Smooth muscle cell of the umbilical artery (primary cell): ENCODE results near the gene SIAH1. TPM values are rescaled to one million over a fixed set of nuclear protein-coding genes. Genes with fewer than 3 reads are reported as not detected.

Experiments used
- total RNA-seq: library from RNA; depleted of rRNA; stranded (reverse); fragments of >200 nt; gene quantifications from 2 replicates; pipeline ENCODE4 v1.2.3, GENCODE V29; 2014

The SIAH1 gene, protein sequence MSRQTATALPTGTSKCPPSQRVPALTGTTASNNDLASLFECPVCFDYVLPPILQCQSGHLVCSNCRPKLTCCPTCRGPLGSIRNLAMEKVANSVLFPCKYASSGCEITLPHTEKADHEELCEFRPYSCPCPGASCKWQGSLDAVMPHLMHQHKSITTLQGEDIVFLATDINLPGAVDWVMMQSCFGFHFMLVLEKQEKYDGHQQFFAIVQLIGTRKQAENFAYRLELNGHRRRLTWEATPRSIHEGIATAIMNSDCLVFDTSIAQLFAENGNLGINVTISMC
- total RNA-seq, result 21.2 and 37.4 TPM in 2 replicates

DNA sequence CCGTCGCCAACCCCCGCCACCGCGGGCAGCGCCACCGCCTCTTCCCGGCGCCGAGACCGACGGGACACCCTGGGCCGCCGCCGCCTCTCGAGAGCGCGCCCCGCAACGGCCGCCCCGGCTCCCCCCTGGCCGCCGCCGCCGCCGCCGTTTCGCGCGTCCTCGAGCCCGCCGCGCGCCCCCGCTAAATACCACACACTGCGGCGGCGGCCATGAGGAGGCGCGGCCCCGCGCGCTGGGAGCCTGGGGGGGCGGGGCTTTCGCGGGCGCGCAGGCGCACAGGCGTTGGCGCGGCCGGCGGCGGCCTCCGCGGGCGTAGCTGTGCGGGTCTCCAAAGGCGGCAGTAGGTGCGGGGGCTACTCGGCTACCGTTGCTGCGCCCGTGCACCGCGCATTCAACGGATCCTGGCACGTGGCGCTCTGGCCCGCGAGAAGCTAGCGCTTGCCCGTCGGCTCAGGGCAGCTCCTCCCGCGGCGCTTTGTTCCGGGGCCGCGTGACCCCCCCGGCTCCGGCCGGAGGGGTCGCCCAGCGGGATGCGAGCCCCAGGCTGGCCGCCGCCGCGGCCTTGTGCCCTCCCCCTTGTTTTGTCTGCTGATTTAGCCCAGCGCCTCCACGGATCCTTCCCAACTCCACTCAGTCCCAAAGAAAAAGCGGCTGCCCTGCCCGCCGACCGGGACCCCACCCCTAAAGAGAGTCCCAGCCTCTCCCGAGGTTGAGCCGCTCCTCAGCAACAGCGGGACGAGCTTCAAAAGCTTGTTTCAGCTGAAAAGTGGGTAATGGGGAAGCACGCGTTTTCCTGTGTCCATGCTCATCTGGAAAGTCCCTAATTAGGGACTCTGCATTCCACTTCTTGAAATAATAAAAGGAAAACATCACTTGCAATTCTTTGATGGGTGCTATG lies at the start of gene SIAH1:
Gene SIAH1, minus strand, starts transcription at position 161 of the 898 bp plus-strand sequence. CDS start 22,985 bp downstream, outside the sequence.

Other genes starting within 250 kb of the SIAH1 start
- not detected in 2 replicates for gene ABCC12, start 229.4 kb downstream of the SIAH1 start, total RNA-seq
- 63.0 and 86.5 TPM in 2 replicates for gene LONP2, start 141.1 kb downstream of the SIAH1 start, total RNA-seq
- gene ABCC11, start 137.9 kb downstream of the SIAH1 start, total RNA-seq, result 0.05 TPM in 1 of 2 replicates, not detected in the other
- gene N4BP1, start 224.8 kb upstream of the SIAH1 start, total RNA-seq, result 26.1 and 32.9 TPM in 2 replicates